ENCODE data around the gene MAD1L1. TPM values are rescaled to one million over a fixed set of nuclear protein-coding genes. Genes with fewer than 3 reads are reported as not detected.

Gene MAD1L1
- total and polyA plus RNA-seq, 2 of the 8 experiments (the other 6 are each of a cell fraction or from before 2014, with no cell fraction given): 40.4 to 44.6 TPM

GRCh38 chr7:2024567-2024918 lies 208.2 kb downstream of the MAD1L1 start:
- H4K8ac ChIP-seq (ENCODE audit: extremely low read depth, insufficient read depth, low read length): no peak overlapping the region
- no peak for FAIRE-seq
- TF ChIP-seq JUND (IDR thresholded peaks at IDR 0.05; ENCODE audit: low read length) (no peak), SP4 (IDR thresholded peaks at IDR 0.05; ENCODE audit: low read length) (no peak), EZH2 (IDR thresholded peaks at IDR 0.05; ENCODE audit: low read depth, low read length, severe bottlenecking) (no peak), POU5F1 (IDR thresholded peaks at IDR 0.05; ENCODE audit: low read depth, low read length) (no peak), KDM4A (IDR thresholded peaks at IDR 0.05; ENCODE audit: low read depth, low read length, severe bottlenecking) (no peak), SAP30 (IDR thresholded peaks at IDR 0.05; ENCODE audit: insufficient read depth, insufficient replicate concordance, low read length) (no peak), SIN3A (conservative IDR thresholded peaks at IDR 0.05 in 1 of 2, IDR thresholded peaks at IDR 0.05 in 1 of 2; ENCODE audit: low read depth in 1 of 2, low read length in 2 of 2) (no peak), CHD1 (IDR thresholded peaks at IDR 0.05; ENCODE audit: low read depth, low read length) (no peak), E2F6 (IDR thresholded peaks at IDR 0.05) (no peak), HDAC6 (IDR thresholded peaks at IDR 0.05; ENCODE audit: low read depth, low read length) (no peak), ATF3 (IDR thresholded peaks at IDR 0.05; ENCODE audit: insufficient read depth, low read depth, low read length) (no peak), MAFK (IDR thresholded peaks at IDR 0.05; ENCODE audit: low read depth, low read length) (no peak), SP1 (IDR thresholded peaks at IDR 0.05; ENCODE audit: low read depth, low read length) (no peak), BRCA1 (IDR thresholded peaks at IDR 0.05; ENCODE audit: low read depth, low read length) (no peak)

More at GRCh38 chr7:2024567-2024918, 208.2 kb downstream of the MAD1L1 start:
- Histone ChIP-seq H4K91ac (replicated peaks; ENCODE audit: insufficient read length, low read length) (no peak overlapping the region), H3K36me3 (ENCODE audit: control insufficient read depth in 2 of 4, insufficient read depth in 4 of 4, low read length in 3 of 4) (no peaks in the 10 kb centered on the region), H3K9me3 (ENCODE audit: insufficient read depth in 2 of 2, low read depth in 1 of 2, low read length in 1 of 2) (peaks cover 6 to 11% of the 10 kb centered on the region in 2 experiments; a peak in 2 of 4 replicates), H3K4me3 (ENCODE audit: extremely low read depth in 1 of 4, insufficient read depth in 2 of 4, low read depth in 3 of 4, low read length in 4 of 4) (no peak overlapping the region), H3K27ac (ENCODE audit: low read depth, low read length) (no peak overlapping the region), H3K56ac (replicated peaks; ENCODE audit: insufficient read length, low read depth, low read length) (no peak overlapping the region), H3K79me1 (ENCODE audit: low read depth, low read length) (peaks cover 2% of the 10 kb centered on the region), H3K14ac (ENCODE audit: insufficient read length) (no peak overlapping the region), H2AFZ (ENCODE audit: low read length) (no peak overlapping the region), H3K27me3 (replicated peaks in 1 of 4; ENCODE audit: control insufficient read depth in 3 of 4, extremely low read depth in 1 of 4, insufficient read depth in 3 of 4, low read length in 3 of 4) (no peaks in the 10 kb centered on the region), H2BK12ac (ENCODE audit: low read depth, low read length) (no peak overlapping the region), H2BK15ac (ENCODE audit: low read length) (no peak overlapping the region), H3K4ac (replicated peaks; ENCODE audit: insufficient read length, low read depth, low read length) (no peak overlapping the region), H3K79me2 (ENCODE audit: control insufficient read depth in 1 of 2, insufficient read depth in 2 of 2, low read length in 2 of 2) (peaks cover 0 to 6% of the 10 kb centered on the region in 2 experiments; a peak in 2 of 4 replicates), H3K18ac (ENCODE audit: extremely low read depth, low read length) (no peak overlapping the region), H3K4me1 (replicated peaks in 1 of 4; ENCODE audit: control insufficient read depth in 3 of 4, insufficient read depth in 4 of 4, low read length in 3 of 4) (no peaks in the 10 kb centered on the region), H3K4me2 (ENCODE audit: insufficient read depth in 1 of 2, low read depth in 2 of 2, low read length in 2 of 2) (no peak overlapping the region), H2BK120ac (replicated peaks; ENCODE audit: low read depth, low read length) (no peak overlapping the region), H3K23me2 (ENCODE audit: low read depth, low read length) (no peaks in the 10 kb centered on the region), H2BK5ac (ENCODE audit: low read depth, low read length) (no peak overlapping the region), H4K5ac (ENCODE audit: insufficient read length, low read depth, low read length) (no peak overlapping the region), H2AK5ac (ENCODE audit: low read depth, low read length) (no peak overlapping the region), H2BK20ac (ENCODE audit: low read length) (no peak overlapping the region), H4K20me1 (replicated peaks in 1 of 2; ENCODE audit: control insufficient read depth in 1 of 2, insufficient read depth in 2 of 2, low read length in 2 of 2) (peaks cover 0 to 3% of the 10 kb centered on the region in 2 experiments), H3K23ac (ENCODE audit: insufficient read length) (no peak overlapping the region), H3K9ac (replicated peaks in 1 of 4; ENCODE audit: extremely low read depth in 1 of 4, low read depth in 3 of 4, low read length in 3 of 4) (no peak overlapping the region)
- WGBS, 2 experiments (ENCODE audit: extremely low coverage in 1 of 2, insufficient coverage in 1 of 2, insufficient read length in 1 of 2, insufficient replicate concordance in 2 of 2, low coverage in 1 of 2, low lambda C conversion rate in 2 of 2, missing lambda C conversion rate in 1 of 2): 90% methylated on average over 4 of the region's 4 CpGs; no CpG with 5 or more reads in 1 of the 2 experiments
- CTCF ChIA-PET (ENCODE audit: partially characterized antibody): no interaction called here
- POLR2A ChIA-PET (ENCODE audit: partially characterized antibody): no interaction called here
- DNase-seq (ENCODE audit: low read depth in 1 of 2, low spot score in 2 of 2): no peak
